Endothelial cell of umbilical vein (primary cell): Measurements from ENCODE around the gene CBFB. TPM values are rescaled to one million over a fixed set of nuclear protein-coding genes. Genes with fewer than 3 reads are reported as not detected.

Source experiments
- BruUV-seq: library from RNA; stranded (reverse); fragments of 400-500 nt; replicated peaks from 2 replicates; lab custom pipeline; 2021; lab: Mats Ljungman, UMichigan
- CTCF ChIA-PET: fragments of 300-600, 350-600 bp; sonication (Branson Sonifier 250); formaldehyde crosslinking; loops from one replicate; lab custom pipeline; 2021; ENCODE audit warnings: antibody characterized with exemption, inconsistent platforms; lab: Charles Lee
- POLR2A ChIA-PET: fragments of 300-600, 350-600 bp; sonication (Branson Sonifier 250); formaldehyde crosslinking; loops from one replicate; lab custom pipeline; 2021; ENCODE audit warnings: antibody characterized with exemption, inconsistent platforms; lab: Charles Lee
- DNase-seq: peaks from one replicate; pipeline ENCODE4 v3.0.0-alpha.2; 2011; ENCODE audit warnings: low read depth, low spot score
- FAIRE-seq: peaks from 2 replicates; lab custom pipeline; 2011; peaks lifted over from hg19 to GRCh38; lab: Jason Lieb, UNC
- H2AFZ ChIP-seq: 2 replicates; pipeline ENCODE4 v1.6.0; 2012; ENCODE audit warnings: low read depth, low read length, control low read depth, inconsistent platforms
- H3K27ac ChIP-seq: 2 replicates; pipeline ENCODE4 v1.5.1; 2011; ENCODE audit warnings: low read depth, mild to moderate bottlenecking, control low read depth, low read length, moderate library complexity; ENCODE audit not compliant: insufficient read depth
- H3K27me3 ChIP-seq, 2 experiments: 2 replicates each; pipeline versions ENCODE4 v1.6.0 to v1.6.1; 2011; ENCODE audit warnings: low read length in 2 of 2, mixed read lengths in 1 of 2; ENCODE audit not compliant: control insufficient read depth in 2 of 2, insufficient read depth in 2 of 2
- H3K36me3 ChIP-seq, 2 experiments: 2 replicates in 1 of 2; 3 replicates in 1 of 2; pipeline ENCODE4 v1.5.1; 2011; ENCODE audit warnings: low read length in 2 of 2, mild to moderate bottlenecking in 1 of 2, moderate library complexity in 1 of 2; ENCODE audit not compliant: control insufficient read depth in 2 of 2, insufficient read depth in 2 of 2; ENCODE audit errors: extremely low read depth in 1 of 2
- H3K4me1 ChIP-seq: 3 replicates; pipeline ENCODE4 v1.5.1; 2011; ENCODE audit warnings: mild to moderate bottlenecking, low read length; ENCODE audit not compliant: control insufficient read depth, insufficient read depth; ENCODE audit errors: extremely low read depth
- H3K4me2 ChIP-seq: 2 replicates; pipeline ENCODE4 v1.6.1; 2011; ENCODE audit warnings: low read length, control low read depth, mixed read lengths; ENCODE audit not compliant: insufficient read depth
- H3K4me3 ChIP-seq, 3 experiments: fragments of 200-600 bp in 1 of 3; sonication (generic), shearing (Covaris generic) in 1 of 3; replicated peaks in 1 of 3; 2 replicates each; pipeline ENCODE4 v1.5.1; 2011 to 2016; ENCODE audit warnings: control low read depth in 3 of 3, low read length in 3 of 3, mild to moderate bottlenecking in 2 of 3, inconsistent platforms in 1 of 3, low read depth in 1 of 3, moderate library complexity in 1 of 3; ENCODE audit not compliant: insufficient read depth in 1 of 3
- H3K79me2 ChIP-seq: 2 replicates; pipeline ENCODE4 v1.6.0; 2012; ENCODE audit warnings: low read length, inconsistent platforms; ENCODE audit not compliant: control insufficient read depth, insufficient read depth
- H3K9ac ChIP-seq: replicated peaks from 2 replicates; pipeline ENCODE3; 2011; ENCODE audit warnings: low read length, control low read depth; ENCODE audit not compliant: insufficient read depth; ENCODE audit errors: extremely low read depth
- H3K9me1 ChIP-seq: replicated peaks from 3 replicates; pipeline ENCODE4 v1.6.0; 2011; ENCODE audit warnings: mild to moderate bottlenecking, low read length; ENCODE audit not compliant: control insufficient read depth, insufficient read depth; ENCODE audit errors: extremely low read depth
- H3K9me3 ChIP-seq: replicated peaks from 2 replicates; pipeline ENCODE4 v1.5.1; 2012; ENCODE audit warnings: low read length, inconsistent platforms; ENCODE audit not compliant: control insufficient read depth, insufficient read depth
- H4K20me1 ChIP-seq: replicated peaks from 2 replicates; pipeline ENCODE3; 2011; ENCODE audit warnings: mild to moderate bottlenecking, low read length; ENCODE audit not compliant: control insufficient read depth, insufficient read depth; ENCODE audit errors: extremely low read depth
- EZH2 ChIP-seq: IDR thresholded peaks from 2 replicates; pipeline ENCODE4 v1.6.1; 2012; ENCODE audit warnings: borderline replicate concordance, low read depth, mild to moderate bottlenecking, moderate library complexity, low read length, inconsistent platforms; ENCODE audit not compliant: severe bottlenecking
- FOS ChIP-seq: IDR thresholded peaks from 2 replicates; pipeline ENCODE4 v1.6.1; 2011; ENCODE audit warnings: mild to moderate bottlenecking, low read length, moderate library complexity, borderline replicate concordance; ENCODE audit not compliant: insufficient read depth
- GATA2 ChIP-seq: IDR thresholded peaks from 2 replicates; pipeline ENCODE4 v1.7.0; 2011; ENCODE audit warnings: low read depth, mild to moderate bottlenecking, moderate library complexity, mixed read lengths, low read length; ENCODE audit not compliant: insufficient read length, insufficient read depth
- JUN ChIP-seq: IDR thresholded peaks from 2 replicates; pipeline ENCODE4 v1.6.1; 2011; ENCODE audit warnings: borderline replicate concordance, low read depth; ENCODE audit not compliant: insufficient read length, insufficient read depth
- MAX ChIP-seq: IDR thresholded peaks from 2 replicates; pipeline ENCODE4 v1.6.1; 2011; ENCODE audit not compliant: insufficient read depth, insufficient read length
- MYC ChIP-seq: IDR thresholded peaks from one replicate; pipeline ENCODE4 v1.6.1; 2011; ENCODE audit warnings: mild to moderate bottlenecking, low read depth, low read length
- POLR2A ChIP-seq: IDR thresholded peaks from 2 replicates; pipeline ENCODE4 v1.6.1; 2012; ENCODE audit warnings: low read depth, mild to moderate bottlenecking, control low read depth, low read length
- POLR2AphosphoS5 ChIP-seq: IDR thresholded peaks from 2 replicates; pipeline ENCODE4 v1.6.1; 2012; ENCODE audit warnings: low read depth, mild to moderate bottlenecking, control low read depth, low read length, moderate library complexity; ENCODE audit not compliant: insufficient read depth
- dilution Hi-C: fragments of 300-500 bp; cut with MboI; formaldehyde crosslinking; loops from one replicate; pipeline ENCODE4 v1.15.0; 2019; ENCODE audit warnings: low sequenced_read_pairs; ENCODE audit not compliant: extremely low pct_ligation_motif_present
- intact Hi-C: fragments of 100-400 bp; cut with micrococcal nuclease; formaldehyde crosslinking; loops from one replicate; pipeline ENCODE4 v1.10.0; 2022
- polyA plus RNA-seq, 4 experiments: library from polyadenylated mRNA; depleted of rRNA in 3 of 4; stranded (reverse) in 3 of 4; unstranded in 1 of 4; fragments of >200 nt; gene quantifications; 2 replicates each; pipeline versions ENCODE4 v1.2.1 to v1.2.3, GENCODE V29; 2011 to 2012; ENCODE audit warnings: missing spikeins in 1 of 4
- total RNA-seq: library from RNA; stranded (reverse); gene quantifications from 2 replicates; pipeline ENCODE4 v1.2.3, GENCODE V29; 2021

Gene CBFB
- total and polyA plus RNA-seq, 2 donors (not counting 3 experiments of a cell fraction or from before 2014, with no cell fraction given): 27.8 to 103 TPM

- no peak for TF ChIP-seq EZH2
- no peak for TF ChIP-seq MYC
- no peak for TF ChIP-seq MAX
- no peak for TF ChIP-seq POLR2A
- no peak for TF ChIP-seq POLR2AphosphoS5
- no peak for TF ChIP-seq GATA2
- TF ChIP-seq FOS: no peak
- TF ChIP-seq JUN: no peak
- CTCF ChIA-PET: interaction anchor here (0.6 to 9.1 kb wide), 2 partner anchors 130 to 180 kb away, joined by 3 to 302 read pairs; partner anchors contain the start of genes B3GNT9 and CA7
- no peak overlapping the region for H3K4me2 ChIP-seq
- H3K36me3 ChIP-seq: no peaks in the 10 kb centered on the region
- no peak overlapping the region for H3K27ac ChIP-seq
- no peak for DNase-seq
- H3K79me2 ChIP-seq: no peaks in the 10 kb centered on the region
- H2AFZ ChIP-seq: no peak overlapping the region
- intact Hi-C loops (no loop called here), dilution Hi-C loops (no loop called here)
- no peak for FAIRE-seq
- H4K20me1 ChIP-seq: no peaks in the 10 kb centered on the region
- peaks cover 17% of the 10 kb centered on the region for H3K4me1 ChIP-seq
- no peaks in the 10 kb centered on the region for H3K9me1 ChIP-seq
- H3K4me3 ChIP-seq: no peak overlapping the region
- no peaks in the 10 kb centered on the region for H3K9me3 ChIP-seq
- H3K27me3 ChIP-seq: no peaks in the 10 kb centered on the region
- POLR2A ChIA-PET: no interaction called here
- H3K9ac ChIP-seq: no peak overlapping the region
- BruUV-seq: no TSS peak
Observed at GRCh38 chr16:67023689-67024088, 5.3 kb upstream of the CBFB start.
